Spleen (tissue), 11 donors: ENCODE measurements around the gene BACH2. TPM values are rescaled to one million over a fixed set of nuclear protein-coding genes. Genes with fewer than 3 reads are reported as not detected.

Source experiments
- DNase-seq: peaks from one replicate; pipeline ENCODE4 v3.0.0-alpha.2; 2020
- H3K27ac ChIP-seq, 8 donors: fragments of 200-600 bp; sonication (generic) in 7 of 8; 1 replicate in 4 of 8; 2 replicates in 4 of 8; pipeline versions ENCODE4 v1.5.0 to v1.8.0; 2016 to 2021; ENCODE audit warnings: inconsistent platforms in 4 of 8, mild to moderate bottlenecking in 4 of 8, moderate library complexity in 1 of 8
- H3K27me3 ChIP-seq, 7 donors: fragments of 200-600 bp; sonication (generic) in 6 of 7; replicated peaks in 1 of 7; 1 replicate in 4 of 7; 2 replicates in 3 of 7; pipeline versions ENCODE4 v1.5.0 to v1.8.0; 2016 to 2021; ENCODE audit warnings: inconsistent platforms in 3 of 7, mild to moderate bottlenecking in 1 of 7
- H3K36me3 ChIP-seq, 6 donors: fragments of 200-600 bp; sonication (generic) in 5 of 6; 1 replicate in 4 of 6; 2 replicates in 2 of 6; pipeline versions ENCODE4 v1.5.0 to v1.8.0; 2016 to 2021; ENCODE audit warnings: inconsistent platforms in 2 of 6
- H3K4me1 ChIP-seq, 6 donors: fragments of 200-600 bp; sonication (generic) in 5 of 6; 1 replicate in 3 of 6; 2 replicates in 3 of 6; pipeline versions ENCODE4 v1.5.0 to v1.8.0; 2016 to 2021; ENCODE audit warnings: inconsistent platforms in 3 of 6
- H3K4me3 ChIP-seq, 8 donors: fragments of 200-600 bp; sonication (generic) in 7 of 8; 1 replicate in 4 of 8; 2 replicates in 4 of 8; pipeline versions ENCODE4 v1.5.0 to v1.8.0; 2016 to 2021; ENCODE audit warnings: inconsistent platforms in 4 of 8, mild to moderate bottlenecking in 4 of 8, moderate library complexity in 2 of 8
- H3K9me3 ChIP-seq, 8 donors: fragments of 200-600 bp; sonication (generic) in 7 of 8; 1 replicate in 4 of 8; 2 replicates in 4 of 8; pipeline versions ENCODE4 v1.5.0 to v1.8.0; 2016 to 2021; ENCODE audit warnings: inconsistent platforms in 4 of 8
- CTCF ChIP-seq, 11 experiments: fragments of 200-600 bp in 7 of 11; fragments of 450-650 bp in 4 of 11; sonication (generic) in 4 of 11; IDR thresholded peaks in 8 of 11; conservative IDR thresholded peaks in 3 of 11; 1 replicate in 7 of 11; 2 replicates in 4 of 11; pipeline versions ENCODE4 v1.4.0 to v1.8.0; 2016 to 2021; ENCODE audit warnings: antibody characterized with exemption in 11 of 11, inconsistent platforms in 4 of 11, mild to moderate bottlenecking in 1 of 11
- POLR2A ChIP-seq, 3 donors: fragments of 450-650 bp; IDR thresholded peaks; one replicate each; pipeline ENCODE4 v1.5.1; 2017; ENCODE audit warnings: antibody characterized with exemption in 3 of 3, mild to moderate bottlenecking in 1 of 3
- POLR2AphosphoS5 ChIP-seq, 3 donors: sonication (generic); formaldehyde crosslinking; IDR thresholded peaks; one replicate each; pipeline ENCODE4 v1.5.1; 2017; ENCODE audit warnings: antibody characterized with exemption in 3 of 3
- WGBS, 5 donors: extraction: QIAGEN DNeasy Blood & Tissue Kit in 3 of 5; methylation state at CpG; one replicate each; pipeline versions ENCODE4 v1.1.5 to v1.1.7; 2013 to 2018; 5-methylcytosine and 5-hydroxymethylcytosine counted together
- intact Hi-C: fragments of 100-400 bp; cut with DNase I; formaldehyde crosslinking; loops from one replicate; pipeline ENCODE4 v1.15.0; 2023; ENCODE audit warnings: low total_unique reads
- polyA plus RNA-seq, 3 donors: library from polyadenylated mRNA; stranded (reverse); fragments of 200-250 nt; gene quantifications; one replicate each; pipeline ENCODE4 v1.2.1, GENCODE V29; 2013
- total RNA-seq, 7 donors: library from RNA; depleted of rRNA in 3 of 7; stranded (reverse); fragments of >200 nt in 3 of 7; fragmentation: NEBNext Ultra II Directional in 4 of 7; extraction: Animal tissue kit (Norgen Biotek cat#: 25700) in 4 of 7; gene quantifications; one replicate each; pipeline versions ENCODE4 v1.1.0 to v1.2.1, GENCODE V29; 2016 to 2021
- donor health status: healthy with polysubstance abuse.
- donor health status: DM: no; HTN: no; CAD: no; lungs with moderate emphysema.
- donor health status: DM: no; HTN: no; CAD: no.
- donor health status: Bipolar disorder and iron deficiency.
- donor health status: healthy.
- donor health status: DM: no; HTN: no; CAD: no.
- donor health status: DM: yes; HTN: yes; CAD: no.

The BACH2 gene
- total and polyA plus RNA-seq, 10 donors, result 3.0 to 53.8 (median 32.3) TPM

- H3K4me3 ChIP-seq, result no peak overlapping the region
- 82 to 91% (median 89%) methylated on average over 4 of the region's 4 CpGs for WGBS, 5 donors
- intact Hi-C loops, result loop anchor here (10.0 kb wide), 1 partner anchor 47 kb away; no protein-coding TSS in a partner anchor
- TF ChIP-seq CTCF (IDR thresholded peaks at IDR 0.05 in 8 of 11, conservative IDR thresholded peaks at IDR 0.05 in 3 of 11) (no peak), POLR2A (IDR thresholded peaks at IDR 0.05) (no peak), POLR2AphosphoS5 (IDR thresholded peaks at IDR 0.05) (no peak)
- peaks cover 4 to 79% (median 22%) of the 10 kb centered on the region in 6 donors for H3K4me1 ChIP-seq
- H3K27me3 ChIP-seq, result no peaks in the 10 kb centered on the region
- H3K27ac ChIP-seq, result no peak overlapping the region
- no peaks in the 10 kb centered on the region for H3K36me3 ChIP-seq
- no peaks in the 10 kb centered on the region for H3K9me3 ChIP-seq
- DNase-seq, result no peak
Measured at GRCh38 chr6:90237350-90237990, 59.2 kb downstream of the BACH2 start.

GRCh38 chr6:90233994-90234393 lies 62.6 kb downstream of the BACH2 start:
- H3K27ac ChIP-seq, result peak overlapping the region in 4 of 8 donors; percentile 8 to 49 (median 27)
- H3K4me1 ChIP-seq, result peaks cover 18 to 92% (median 37%) of the 10 kb centered on the region in 6 donors
- H3K4me3 ChIP-seq, result no peak overlapping the region
- no peaks in the 10 kb centered on the region for H3K9me3 ChIP-seq
- no peak for DNase-seq
- no peaks in the 10 kb centered on the region for H3K27me3 ChIP-seq
- no peaks in the 10 kb centered on the region for H3K36me3 ChIP-seq
- TF ChIP-seq POLR2A (IDR thresholded peaks at IDR 0.05) (no peak), POLR2AphosphoS5 (IDR thresholded peaks at IDR 0.05) (peak in 1 of 3 donors; percentile 59)
- WGBS, 5 donors, result 42 to 76% (median 64%) methylated on average over 6 of the region's 6 CpGs
- intact Hi-C loops, result loop anchor here (10.0 kb wide), 1 partner anchor 51 kb away; no protein-coding TSS in a partner anchor

- DNase-seq, result no peak
- Histone ChIP-seq H3K36me3 (no peaks in the 10 kb centered on the region), H3K27me3 (no peaks in the 10 kb centered on the region), H3K9me3 (no peaks in the 10 kb centered on the region), H3K27ac (peak overlapping the region in 2 of 8 donors; percentile 44 to 48), H3K4me3 (no peak overlapping the region), H3K4me1 (peaks cover 18 to 84% (median 34%) of the 10 kb centered on the region in 6 donors)
- 89 to 96% (median 94%) methylated on average over 2 of the region's 2 CpGs for WGBS, 5 donors
- TF ChIP-seq CTCF (IDR thresholded peaks at IDR 0.05 in 8 of 11, conservative IDR thresholded peaks at IDR 0.05 in 3 of 11) (no peak), POLR2A (IDR thresholded peaks at IDR 0.05) (no peak), POLR2AphosphoS5 (IDR thresholded peaks at IDR 0.05) (no peak)
- intact Hi-C loops, result loop anchor here (10.0 kb wide), 1 partner anchor 52 kb away; no protein-coding TSS in a partner anchor
Measured at GRCh38 chr6:90233213-90233612, 63.4 kb downstream of the BACH2 start.

GRCh38 chr6:90231798-90232197 lies 64.8 kb downstream of the BACH2 start:
- DNase-seq, result no peak
- TF ChIP-seq POLR2A (IDR thresholded peaks at IDR 0.05) (no peak), CTCF (IDR thresholded peaks at IDR 0.05 in 8 of 11, conservative IDR thresholded peaks at IDR 0.05 in 3 of 11) (no peak), POLR2AphosphoS5 (IDR thresholded peaks at IDR 0.05) (no peak)
- H3K4me3 ChIP-seq, result no peak overlapping the region
- WGBS, 5 donors, result 41 to 78% (median 71%) methylated on average over 1 of the region's 1 CpG
- no peaks in the 10 kb centered on the region for H3K9me3 ChIP-seq
- peaks cover 18 to 80% (median 34%) of the 10 kb centered on the region in 6 donors for H3K4me1 ChIP-seq
- intact Hi-C loops, result loop anchor here (10.0 kb wide), 1 partner anchor 53 kb away; no protein-coding TSS in a partner anchor
- H3K27me3 ChIP-seq, result no peaks in the 10 kb centered on the region
- peak overlapping the region in 7 of 8 donors; percentile 10 to 76 (median 58) for H3K27ac ChIP-seq
- no peaks in the 10 kb centered on the region for H3K36me3 ChIP-seq
